Activated CD4-positive, alpha-beta T cell treated with anti-CD3 and anti-CD28 coated beads, Interleukin-10, Interleukin-2, amounts not matched to agents 100 ng/mL and 50 ng/mL, durations not matched to agents 16 hours and 8 hours (primary cell): Measurements from ENCODE around the gene STRIP2.
"Not testable (repeated sequence)": the region's sequence is repeated elsewhere in the genome, so short reads cannot be mapped to it uniquely, and the experiment has no call there.

Experiments used
- DNase-seq: peaks from one replicate; pipeline ENCODE4 v3.0.0-alpha.2; 2020

STRIP2 gene

DNA sequence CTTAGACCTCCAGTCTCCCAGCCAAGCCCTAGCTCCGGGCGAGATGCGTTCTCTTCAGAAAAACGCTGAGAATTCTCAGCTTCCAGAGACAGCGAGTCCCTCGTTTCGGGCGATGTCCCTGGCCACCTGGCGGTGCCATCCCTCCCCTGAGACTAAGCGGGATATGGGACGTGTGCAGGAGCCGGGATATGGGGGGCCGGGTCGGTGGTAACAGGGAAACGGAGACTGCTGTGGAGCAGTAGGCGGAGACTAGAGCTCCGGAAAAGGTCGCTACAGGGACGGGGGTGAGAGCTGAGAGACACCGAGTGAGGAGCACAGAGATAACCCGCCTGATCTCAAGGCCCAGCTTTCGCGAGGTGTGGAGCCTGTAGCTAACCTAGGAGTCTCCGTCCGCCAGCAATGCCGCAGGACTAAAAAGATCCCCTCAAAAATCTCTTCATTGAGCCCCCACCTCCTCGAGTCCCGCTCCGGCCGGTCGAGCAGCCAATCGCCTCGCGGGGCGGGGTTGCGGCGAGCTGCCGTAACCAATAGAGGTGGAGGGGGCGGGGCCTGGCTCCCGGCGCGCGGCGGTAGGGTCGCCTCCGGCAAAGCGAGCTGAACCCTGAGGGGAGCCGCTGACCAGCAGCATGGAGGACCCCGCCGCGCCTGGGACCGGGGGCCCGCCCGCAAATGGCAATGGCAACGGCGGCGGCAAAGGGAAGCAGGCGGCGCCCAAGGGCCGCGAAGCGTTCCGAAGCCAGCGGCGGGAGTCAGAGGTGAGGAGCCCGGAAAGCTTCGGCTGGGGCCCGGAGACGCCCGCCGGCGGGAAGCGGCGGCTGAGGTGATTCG lies at the start of gene STRIP2:
Gene STRIP2, plus strand, starts transcription at position 586 of the 828 bp plus-strand sequence. Its CDS starts 41 bp downstream, at position 627.
- peak; percentile 96 for DNase-seq

DNA sequence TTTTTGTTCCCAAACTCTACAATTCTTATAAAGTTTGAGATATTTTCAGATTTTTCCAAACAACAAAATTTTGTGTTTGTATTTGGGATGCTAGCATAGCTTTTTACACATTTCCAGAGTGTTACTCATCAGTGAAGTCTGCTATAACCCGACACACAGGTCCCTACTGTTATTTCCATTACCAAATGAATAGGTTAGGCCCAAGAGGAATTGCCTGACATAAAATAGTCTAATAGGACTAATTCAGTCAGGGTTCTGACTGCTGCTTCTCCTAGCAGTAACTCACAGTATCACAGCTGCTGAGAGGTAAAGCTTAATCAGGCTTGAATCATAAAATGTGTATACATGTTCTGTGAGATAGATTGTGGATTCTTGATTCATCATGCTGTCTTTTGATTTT lies 49.1 kb upstream of the STRIP2 start:
- no peak for DNase-seq

GRCh38 chr7:129385598-129385997 lies 48.6 kb upstream of the STRIP2 start:
- DNase-seq = no peak

DNA sequence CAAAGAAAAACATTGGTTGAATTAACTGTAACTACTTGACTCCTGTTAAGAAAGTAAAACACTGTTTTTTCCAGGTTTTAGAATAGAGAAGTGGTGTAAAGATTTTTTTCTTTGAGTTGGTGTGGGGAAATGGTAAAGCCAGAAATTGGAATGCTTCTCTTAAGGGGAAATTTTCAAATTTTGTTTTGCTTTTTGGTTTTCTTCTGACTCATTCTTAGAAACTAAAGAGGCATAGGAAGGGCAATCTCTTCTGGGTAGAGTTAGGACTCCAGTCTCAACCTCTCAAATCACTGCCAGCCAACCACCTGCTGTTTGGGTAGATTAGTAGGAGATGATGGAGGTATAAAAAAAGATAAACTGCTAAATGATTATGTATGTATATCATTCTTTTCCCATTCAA lies 47.7 kb upstream of the STRIP2 start:
- peak; percentile 49 for DNase-seq

GRCh38 chr7:129387537-129387936 lies 46.7 kb upstream of the STRIP2 start:
- DNase-seq = no peak

DNA sequence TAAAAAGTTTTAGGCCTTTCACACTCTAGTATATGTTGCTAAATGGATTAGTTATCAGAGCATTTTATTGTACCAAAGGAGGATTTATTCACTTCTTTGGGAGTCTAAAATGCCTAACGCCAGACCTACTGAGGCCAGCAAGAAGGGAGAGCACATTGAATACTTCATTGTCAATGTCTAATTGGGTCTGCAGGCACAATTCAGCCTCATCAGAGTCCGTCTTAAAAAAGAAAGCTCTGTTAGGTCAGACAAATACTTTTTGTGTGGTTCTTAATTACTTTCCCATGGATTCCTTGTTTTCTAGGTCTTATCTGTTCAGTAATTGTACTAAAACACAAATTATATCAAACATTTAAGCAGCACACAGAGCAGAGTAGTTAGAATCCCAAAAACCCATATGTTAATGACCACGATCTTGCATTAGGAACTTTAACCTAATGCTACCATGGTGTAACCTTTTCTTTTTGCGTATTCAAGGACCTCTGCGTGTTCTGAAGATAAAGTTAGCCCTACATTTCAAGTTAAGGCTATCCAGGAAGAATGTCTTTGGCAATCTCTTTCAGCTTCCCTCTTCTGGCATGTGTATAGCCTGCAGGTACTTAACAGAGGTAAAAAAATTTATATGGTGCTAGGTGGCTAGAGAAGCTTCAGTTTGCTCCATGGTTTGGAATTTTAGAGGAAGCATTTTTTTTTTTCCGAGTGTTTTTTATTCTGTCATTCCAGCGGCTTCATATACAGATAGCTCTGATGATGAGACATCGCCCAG lies 45.7 kb upstream of the STRIP2 start:
- DNase-seq = no peak

DNA sequence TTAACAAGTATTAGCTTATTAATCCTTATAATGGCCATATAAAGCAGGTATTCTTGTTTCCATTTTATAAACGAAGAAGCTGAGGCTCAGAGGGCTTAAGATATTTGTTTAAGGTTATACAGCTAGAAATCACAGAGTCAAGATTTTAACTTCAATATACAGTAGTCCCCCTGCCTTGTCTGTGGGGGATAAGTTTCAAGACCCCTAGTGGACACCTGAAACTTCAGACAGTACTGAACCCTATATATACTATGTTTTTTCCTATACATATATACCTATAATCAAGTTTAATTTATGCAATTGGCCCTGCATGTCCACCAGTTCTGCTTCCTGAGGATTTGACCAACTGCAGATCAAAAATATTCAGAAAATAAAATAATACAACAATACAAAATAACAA lies 44.4 kb upstream of the STRIP2 start:
- DNase-seq = no peak

- no peak for DNase-seq
Observed at GRCh38 chr7:129390314-129390713, 43.9 kb upstream of the STRIP2 start.

- no peak for DNase-seq
Observed at GRCh38 chr7:129391546-129392171, 42.6 kb upstream of the STRIP2 start.

DNA sequence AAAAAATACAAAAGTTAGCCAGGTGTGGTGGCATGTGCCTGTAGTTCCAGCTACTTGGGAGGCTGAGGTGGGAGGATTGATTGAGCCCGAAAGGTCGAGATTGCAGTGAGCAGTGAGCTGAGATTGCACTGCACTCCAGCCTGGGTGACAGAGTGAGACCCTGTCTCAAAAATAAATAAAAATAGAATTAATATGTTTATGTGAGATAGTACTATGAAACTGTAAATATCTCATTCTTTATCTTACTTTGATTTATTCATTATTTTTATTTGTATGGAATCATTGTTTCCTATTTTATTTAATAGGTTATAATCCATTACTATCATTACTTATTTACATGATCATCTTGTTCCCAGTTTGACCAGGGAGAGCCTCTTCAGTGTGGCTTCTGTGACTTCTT lies 41.0 kb upstream of the STRIP2 start:
- no peak for DNase-seq

GRCh38 chr7:129394101-129394500 lies 40.1 kb upstream of the STRIP2 start:
- DNase-seq = no peak

DNA sequence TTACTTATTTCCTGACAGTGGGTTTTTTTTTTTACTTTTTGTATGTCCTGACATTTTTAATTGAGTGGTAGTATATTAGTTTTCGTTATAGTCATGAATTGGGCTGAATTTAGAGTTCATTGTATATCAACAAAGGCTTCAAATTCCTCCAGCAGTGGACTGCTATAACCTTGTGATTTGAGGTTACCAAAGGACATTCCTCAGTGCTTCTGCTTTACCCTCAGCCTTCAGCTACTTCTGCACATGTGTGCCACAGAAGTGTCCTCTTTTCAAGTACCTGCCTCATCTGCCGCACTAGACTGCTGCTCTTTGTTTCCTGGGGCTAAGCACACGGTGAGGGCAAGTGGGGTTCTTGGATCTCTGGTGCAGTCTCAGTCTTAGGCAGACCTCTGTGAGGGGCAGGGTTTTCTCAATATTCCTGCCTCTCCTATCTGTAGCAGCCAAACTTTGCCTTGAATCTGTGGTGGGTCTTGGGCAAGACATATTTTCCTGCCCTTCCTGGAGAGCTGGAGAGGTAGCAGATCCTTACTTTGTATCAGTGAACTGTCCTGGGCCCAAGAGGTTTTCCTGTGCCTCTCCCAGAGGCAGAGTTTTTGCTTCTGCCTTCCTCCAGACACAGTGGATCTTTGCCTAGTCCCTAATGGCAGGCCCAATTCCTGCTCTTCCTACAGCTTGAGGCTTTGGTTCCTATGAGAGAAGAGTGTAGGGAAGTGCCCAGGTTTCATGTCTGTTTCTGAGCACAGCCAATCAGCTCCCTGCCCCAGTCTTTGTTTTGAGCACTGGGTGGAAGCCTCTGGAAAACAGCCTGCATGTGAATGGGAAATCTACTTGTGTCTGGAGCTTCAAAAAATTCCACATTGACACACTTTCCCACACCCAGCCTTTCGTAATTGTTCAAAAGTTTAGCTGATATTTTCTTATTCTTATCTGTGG lies 39.0 kb upstream of the STRIP2 start:
- no peak for DNase-seq

DNA sequence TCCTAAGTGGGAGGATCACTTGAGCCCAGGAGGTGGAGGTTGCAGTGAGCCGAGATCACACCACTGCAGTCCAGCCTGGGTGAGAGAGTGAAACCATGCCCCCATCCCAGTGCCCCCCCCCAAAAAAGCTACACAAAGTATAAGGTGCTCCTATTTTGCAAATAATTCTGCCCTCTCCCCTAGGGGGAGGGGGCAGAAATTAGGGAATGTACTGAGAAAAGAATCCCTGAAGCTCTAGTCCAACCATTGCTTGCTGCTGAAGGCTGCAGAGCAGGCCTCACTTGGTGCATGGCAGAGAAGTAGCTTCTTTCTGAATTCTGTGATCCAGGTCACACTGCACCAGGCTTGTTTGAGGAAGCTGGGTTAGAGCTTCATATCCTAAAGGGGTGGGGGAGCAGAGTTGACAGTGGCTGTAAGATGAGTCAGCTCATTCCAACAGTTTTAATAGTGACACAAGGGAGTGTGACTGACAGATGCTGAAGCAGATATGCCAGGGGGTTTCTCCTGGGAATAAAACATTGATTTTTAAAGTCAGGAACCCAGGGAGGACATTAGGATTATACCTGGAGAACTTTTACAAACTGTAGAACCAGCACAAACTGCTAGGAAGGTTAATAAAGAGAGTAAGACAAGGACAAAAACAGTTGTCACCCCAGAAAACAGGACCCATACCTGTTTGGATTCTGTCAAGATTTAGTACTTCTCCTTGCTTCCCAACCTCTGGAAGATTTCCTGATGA lies 32.8 kb upstream of the STRIP2 start:
- no peak for DNase-seq

GRCh38 chr7:129401967-129402860 lies 32.0 kb upstream of the STRIP2 start:
- DNase-seq = peak; percentile 56

GRCh38 chr7:129405527-129405926 lies 28.7 kb upstream of the STRIP2 start:
- DNase-seq = peak; percentile 38

DNA sequence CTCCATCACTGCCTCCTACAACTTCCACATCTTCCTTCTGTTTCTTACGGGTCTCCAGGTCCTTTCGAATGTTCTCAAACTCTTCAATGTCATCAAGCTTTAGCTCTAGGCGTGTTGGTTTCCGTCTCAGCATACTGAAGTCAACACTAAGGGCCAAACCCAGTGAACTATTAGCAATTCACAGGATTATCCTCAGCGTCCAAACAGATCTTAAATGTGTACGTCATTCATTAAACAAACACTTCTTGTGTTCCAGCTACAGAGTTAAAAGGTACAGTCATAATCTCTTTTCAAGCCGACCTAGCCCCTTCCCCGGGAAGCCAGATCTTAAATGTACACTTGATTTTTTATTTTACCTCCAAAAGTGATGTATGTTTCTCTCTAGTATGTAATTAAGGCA lies 24.0 kb upstream of the STRIP2 start:
- not testable (repeated sequence) for DNase-seq

- DNase-seq = no peak
Observed at GRCh38 chr7:129412501-129412900, 21.7 kb upstream of the STRIP2 start.

- no peak for DNase-seq
Observed at GRCh38 chr7:129417073-129417472, 17.2 kb upstream of the STRIP2 start.

DNA sequence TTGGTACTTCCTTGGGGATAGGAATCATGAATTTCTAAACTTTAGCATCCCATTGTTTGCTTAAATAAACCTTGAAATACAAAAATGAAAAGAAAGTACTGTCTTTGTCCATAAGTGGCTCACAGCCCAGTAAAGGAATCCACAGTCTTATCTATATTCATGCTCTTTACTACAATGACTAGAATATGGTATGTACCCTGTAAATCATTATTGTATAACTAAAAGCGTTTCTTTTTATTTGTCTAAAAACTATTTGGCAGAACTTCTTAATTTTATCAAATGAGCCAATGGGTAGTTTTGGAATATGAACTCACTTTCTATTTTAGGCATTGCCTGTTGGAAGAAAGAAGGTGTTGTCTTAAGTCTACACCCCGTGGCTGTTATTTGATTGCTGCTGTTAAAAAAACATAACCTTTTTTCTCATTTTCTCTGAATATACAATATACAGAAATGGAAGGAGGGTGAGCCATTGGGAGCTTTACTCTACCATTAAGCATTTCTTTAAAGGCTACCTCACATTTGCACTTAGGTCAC lies 12.4 kb upstream of the STRIP2 start:
- DNase-seq = no peak

DNA sequence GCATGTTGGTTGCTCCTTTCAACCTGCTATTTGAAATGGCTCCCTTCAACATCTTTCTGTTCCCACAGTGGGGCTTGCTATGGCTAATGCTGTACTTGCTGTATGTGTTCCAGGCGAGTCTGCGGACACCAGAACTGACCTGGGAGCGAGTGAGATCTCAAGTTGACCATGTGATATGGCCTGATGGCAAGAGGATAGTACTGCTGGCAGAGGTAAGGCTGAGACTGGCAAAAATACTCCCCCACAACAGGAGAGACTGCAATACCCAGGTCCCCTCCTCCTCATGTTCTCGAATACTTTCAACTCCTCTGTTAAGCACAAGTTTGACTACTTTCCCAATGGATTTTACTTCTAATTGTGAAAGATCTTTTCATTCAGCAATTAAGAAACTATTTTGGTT lies 11.5 kb upstream of the STRIP2 start:
- no peak for DNase-seq
